ENCODE measurements around the gene RHCE. TPM values are rescaled to one million over a fixed set of nuclear protein-coding genes. Genes with fewer than 3 reads are reported as not detected.
"Not testable (repeated sequence)": the region's sequence is repeated elsewhere in the genome, so short reads cannot be mapped to it uniquely, and the experiment has no call there.

The RHCE gene
- total and polyA plus RNA-seq, 9 of the 15 experiments (the other 6 are each of a cell fraction or from before 2014, with no cell fraction given): 5.4 to 31.5 (median 12.6) TPM

DNA sequence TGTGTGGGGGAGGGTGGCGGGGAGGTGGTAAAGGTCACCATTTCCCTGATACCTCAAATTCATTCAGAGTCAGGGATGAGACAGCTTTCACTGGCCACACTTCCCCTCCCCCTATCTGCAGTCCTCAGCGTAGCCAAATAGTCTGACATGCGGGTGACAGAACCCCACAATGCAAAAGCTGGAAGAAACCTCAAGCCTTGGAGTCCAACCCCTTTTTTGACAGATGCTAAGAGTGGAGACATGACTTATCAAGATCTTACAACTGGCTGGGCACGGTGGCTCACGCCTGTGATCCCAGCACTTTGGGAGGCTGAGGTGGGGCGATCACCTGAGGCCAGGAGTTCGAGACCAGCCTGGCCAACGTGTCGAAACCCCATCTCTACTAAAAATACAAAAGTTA is 98.5 kb downstream of the RHCE start (continued):
- TF ChIP-seq HDAC1 (IDR thresholded peaks at IDR 0.05) (peak in 1 of 2 experiments; percentile 51; a peak in 2 of 4 replicates), TEAD4 (IDR thresholded peaks at IDR 0.05; ENCODE audit: low read length) (peak; percentile 33; the same call in 1 of the 2 replicates), EHMT2 (IDR thresholded peaks at IDR 0.05) (peak; percentile 86), ESRRA (IDR thresholded peaks at IDR 0.05; ENCODE audit: borderline replicate concordance, low read depth) (peak; percentile 25; the same call in 1 of the 2 replicates)
- TF ChIP-seq, protein P1, sequence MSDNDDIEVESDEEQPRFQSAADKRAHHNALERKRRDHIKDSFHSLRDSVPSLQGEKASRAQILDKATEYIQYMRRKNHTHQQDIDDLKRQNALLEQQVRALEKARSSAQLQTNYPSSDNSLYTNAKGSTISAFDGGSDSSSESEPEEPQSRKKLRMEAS (CRISPR knock-in tag; IDR thresholded peaks at IDR 0.05): peak; percentile 26; the same call in 1 of the 2 replicates
- TF ChIP-seq TEAD4 (CRISPR knock-in tag; IDR thresholded peaks at IDR 0.05; ENCODE audit: borderline replicate concordance): not testable (repeated sequence)

DNA sequence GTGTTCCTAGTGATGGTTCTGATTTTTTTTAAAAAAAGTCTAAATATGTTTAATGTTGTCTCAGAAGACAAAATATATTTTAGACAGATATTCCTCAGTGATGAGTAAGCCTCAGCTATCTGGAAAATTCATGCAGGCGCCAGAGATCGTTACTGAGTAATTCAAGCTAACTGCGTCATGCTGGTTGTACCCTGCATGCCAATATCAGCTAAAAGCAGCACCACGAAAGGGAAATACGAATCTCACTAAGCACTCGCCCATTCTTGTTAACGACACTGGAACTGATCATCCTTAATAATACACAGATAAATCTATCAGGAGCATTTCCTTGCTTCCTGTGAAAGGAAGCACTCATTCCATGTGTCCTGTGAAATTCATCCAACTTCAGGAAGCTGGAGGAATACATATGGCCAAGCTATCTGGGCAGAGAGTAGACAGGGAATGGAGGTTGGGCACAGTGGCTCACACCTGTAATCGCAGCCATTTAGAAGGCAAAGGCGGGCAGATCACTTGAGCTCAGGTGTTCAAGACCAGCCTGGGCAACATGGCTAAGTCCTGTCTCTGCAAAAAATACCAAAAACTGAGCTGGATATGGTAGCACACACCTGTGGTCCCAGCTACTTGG is 100.2 kb downstream of the RHCE start:
- H2AFZ ChIP-seq (ENCODE audit: low read depth, low read length); H3K79me2 ChIP-seq (ENCODE audit: control insufficient read depth, insufficient read depth, low read length); DNase-seq (ENCODE audit: extremely low read depth in 1 of 4, low spot score in 3 of 4); H3K4me1 ChIP-seq (replicated peaks in 1 of 2; ENCODE audit: control insufficient read depth in 2 of 2, insufficient read depth in 2 of 2, low read length in 2 of 2); H3K9me1 ChIP-seq (ENCODE audit: control insufficient read depth, insufficient read depth, low read length); in situ Hi-C loops (cut with MboI); H3K27me3 ChIP-seq (ENCODE audit: control insufficient read depth in 2 of 2, insufficient read depth in 2 of 2, low read length in 2 of 2); H3K9me3 ChIP-seq (replicated peaks; ENCODE audit: control insufficient read depth, insufficient read depth, low read depth, low read length); ATAC-seq; H3K27ac ChIP-seq (ENCODE audit: extremely low read depth, low read depth, low read length); H4K20me1 ChIP-seq (replicated peaks; ENCODE audit: control insufficient read depth, insufficient read depth, low read length); H3K9ac ChIP-seq (ENCODE audit: insufficient read depth in 1 of 2, low read depth in 2 of 2, low read length in 2 of 2); H3K4me3 ChIP-seq; H3K4me2 ChIP-seq (ENCODE audit: insufficient read depth, low read length); CTCF ChIA-PET (ENCODE audit: low intra/inter-chr PET ratio); FAIRE-seq; BruUV-seq (replicated peaks); intact Hi-C loops (cut with micrococcal nuclease); H3K36me3 ChIP-seq (ENCODE audit: control insufficient read depth, insufficient read depth, low read length): not testable (repeated sequence)
- TF ChIP-seq FOSL1 (tag; conservative IDR thresholded peaks at IDR 0.05): peak; percentile 53
- POLR2A ChIA-PET: interaction anchor here (0.5 kb wide), 1 partner anchor 107 kb away, joined by 3 read pairs; no protein-coding TSS in a partner anchor
- 57% methylated on average over 9 of the region's 9 CpGs for WGBS (ENCODE audit: insufficient coverage, low coverage, missing lambda C conversion rate)

Data from K562 (cell line).